Measurements from ENCODE around the gene ASPSCR1. TPM values are rescaled to one million over a fixed set of nuclear protein-coding genes. Genes with fewer than 3 reads are reported as not detected.
A peak's percentile ranks its signal among the peaks of the same experiment; 100 is the strongest.

ASPSCR1 gene
- total and polyA plus RNA-seq, 2 of the 13 experiments (the other 11 are each of a cell fraction or from before 2014, with no cell fraction given) = 274 to 314 TPM

DNA sequence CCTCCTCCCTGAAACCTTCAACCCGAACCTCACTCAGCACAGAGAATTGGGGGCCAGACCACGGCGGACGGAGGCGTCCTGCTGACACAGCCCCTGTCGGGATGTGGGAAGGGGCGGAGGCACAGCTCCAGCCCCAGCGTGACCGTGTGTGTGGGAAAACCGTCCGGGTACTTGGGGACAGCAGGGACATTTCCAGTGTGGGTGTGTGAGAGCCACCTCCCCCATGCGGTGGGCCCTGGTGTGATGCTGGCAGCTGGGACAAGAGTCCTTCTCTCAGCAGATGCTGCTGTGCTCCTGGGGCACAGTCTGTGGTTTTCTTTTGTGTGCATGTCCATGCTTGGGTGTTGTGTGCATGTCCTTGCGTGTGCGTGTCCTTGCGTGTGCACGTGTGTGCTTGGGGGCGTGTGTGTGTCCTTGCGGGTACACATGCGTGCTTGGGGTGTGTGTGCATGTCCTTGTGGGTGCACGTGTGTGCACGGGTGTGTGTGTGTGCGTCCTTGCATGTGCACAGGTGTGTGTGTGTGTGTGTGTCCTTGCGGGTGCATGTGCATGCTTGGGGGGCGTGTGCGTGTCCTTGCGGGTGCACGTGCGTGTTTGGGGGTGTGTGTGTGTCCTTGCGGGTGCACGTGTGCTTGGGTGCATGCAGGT, 28.4 kb downstream of the ASPSCR1 start (continued):
- TF ChIP-seq SRSF1 (optimal IDR thresholded peaks at IDR 0.05; ENCODE audit: low read depth, low read length) (peak; percentile 20), DNMT3B (CRISPR knock-in tag; conservative IDR thresholded peaks at IDR 0.05) (no peak), PHF20 (CRISPR knock-in tag; IDR thresholded peaks at IDR 0.05) (no peak), ZNF552 (CRISPR knock-in tag; IDR thresholded peaks at IDR 0.05; ENCODE audit: borderline replicate concordance) (0 out of 2 replicates have a peak, but pooled peaks have one; percentile 52), GATA4 (IDR thresholded peaks at IDR 0.05; ENCODE audit: borderline replicate concordance, low read depth) (no peak), HHEX (CRISPR knock-in tag; IDR thresholded peaks at IDR 0.05) (no peak), NONO (IDR thresholded peaks at IDR 0.05) (no peak), NONO (CRISPR knock-in tag; conservative IDR thresholded peaks at IDR 0.05) (peak; percentile 79), KAT8 (CRISPR knock-in tag; IDR thresholded peaks at IDR 0.05) (no peak), ZNF883 (CRISPR knock-in tag; IDR thresholded peaks at IDR 0.05; ENCODE audit: not compliant biosample characterization) (no peak), XBP1 (CRISPR knock-in tag; IDR thresholded peaks at IDR 0.05) (no peak), KDM1A (CRISPR knock-in tag; IDR thresholded peaks at IDR 0.05) (no peak), SALL2 (CRISPR knock-in tag; IDR thresholded peaks at IDR 0.05) (no peak), SMYD3 (CRISPR knock-in tag; IDR thresholded peaks at IDR 0.05) (no peak), ZMYM4 (CRISPR knock-in tag; IDR thresholded peaks at IDR 0.05) (no peak), NFKB2 (CRISPR knock-in tag; IDR thresholded peaks at IDR 0.05; ENCODE audit: borderline replicate concordance) (no peak), ZFP82 (CRISPR knock-in tag; IDR thresholded peaks at IDR 0.05; ENCODE audit: borderline replicate concordance) (no peak), DMAP1 (CRISPR knock-in tag; IDR thresholded peaks at IDR 0.05) (no peak), FOXK1 (CRISPR knock-in tag; IDR thresholded peaks at IDR 0.05; ENCODE audit: borderline replicate concordance, low read depth) (no peak), NFE2L2 (IDR thresholded peaks at IDR 0.05; ENCODE audit: low read length) (no peak), PHF21A (CRISPR knock-in tag; IDR thresholded peaks at IDR 0.05) (no peak), AHR (CRISPR knock-in tag; IDR thresholded peaks at IDR 0.05) (no peak)
- TF ChIP-seq, protein P1, sequence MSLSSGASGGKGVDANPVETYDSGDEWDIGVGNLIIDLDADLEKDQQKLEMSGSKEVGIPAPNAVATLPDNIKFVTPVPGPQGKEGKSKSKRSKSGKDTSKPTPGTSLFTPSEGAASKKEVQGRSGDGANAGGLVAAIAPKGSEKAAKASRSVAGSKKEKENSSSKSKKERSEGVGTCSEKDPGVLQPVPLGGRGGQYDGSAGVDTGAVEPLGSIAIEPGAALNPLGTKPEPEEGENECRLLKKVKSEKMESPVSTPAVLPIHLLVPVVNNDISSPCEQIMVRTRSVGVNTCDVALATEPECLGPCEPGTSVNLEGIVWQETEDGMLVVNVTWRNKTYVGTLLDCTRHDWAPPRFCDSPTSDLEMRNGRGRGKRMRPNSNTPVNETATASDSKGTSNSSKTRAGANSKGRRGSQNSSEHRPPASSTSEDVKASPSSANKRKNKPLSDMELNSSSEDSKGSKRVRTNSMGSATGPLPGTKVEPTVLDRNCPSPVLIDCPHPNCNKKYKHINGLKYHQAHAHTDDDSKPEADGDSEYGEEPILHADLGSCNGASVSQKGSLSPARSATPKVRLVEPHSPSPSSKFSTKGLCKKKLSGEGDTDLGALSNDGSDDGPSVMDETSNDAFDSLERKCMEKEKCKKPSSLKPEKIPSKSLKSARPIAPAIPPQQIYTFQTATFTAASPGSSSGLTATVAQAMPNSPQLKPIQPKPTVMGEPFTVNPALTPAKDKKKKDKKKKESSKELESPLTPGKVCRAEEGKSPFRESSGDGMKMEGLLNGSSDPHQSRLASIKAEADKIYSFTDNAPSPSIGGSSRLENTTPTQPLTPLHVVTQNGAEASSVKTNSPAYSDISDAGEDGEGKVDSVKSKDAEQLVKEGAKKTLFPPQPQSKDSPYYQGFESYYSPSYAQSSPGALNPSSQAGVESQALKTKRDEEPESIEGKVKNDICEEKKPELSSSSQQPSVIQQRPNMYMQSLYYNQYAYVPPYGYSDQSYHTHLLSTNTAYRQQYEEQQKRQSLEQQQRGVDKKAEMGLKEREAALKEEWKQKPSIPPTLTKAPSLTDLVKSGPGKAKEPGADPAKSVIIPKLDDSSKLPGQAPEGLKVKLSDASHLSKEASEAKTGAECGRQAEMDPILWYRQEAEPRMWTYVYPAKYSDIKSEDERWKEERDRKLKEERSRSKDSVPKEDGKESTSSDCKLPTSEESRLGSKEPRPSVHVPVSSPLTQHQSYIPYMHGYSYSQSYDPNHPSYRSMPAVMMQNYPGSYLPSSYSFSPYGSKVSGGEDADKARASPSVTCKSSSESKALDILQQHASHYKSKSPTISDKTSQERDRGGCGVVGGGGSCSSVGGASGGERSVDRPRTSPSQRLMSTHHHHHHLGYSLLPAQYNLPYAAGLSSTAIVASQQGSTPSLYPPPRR (CRISPR knock-in tag; IDR thresholded peaks at IDR 0.05; ENCODE audit: borderline replicate concordance) = no peak
- TF ChIP-seq, protein P2, sequence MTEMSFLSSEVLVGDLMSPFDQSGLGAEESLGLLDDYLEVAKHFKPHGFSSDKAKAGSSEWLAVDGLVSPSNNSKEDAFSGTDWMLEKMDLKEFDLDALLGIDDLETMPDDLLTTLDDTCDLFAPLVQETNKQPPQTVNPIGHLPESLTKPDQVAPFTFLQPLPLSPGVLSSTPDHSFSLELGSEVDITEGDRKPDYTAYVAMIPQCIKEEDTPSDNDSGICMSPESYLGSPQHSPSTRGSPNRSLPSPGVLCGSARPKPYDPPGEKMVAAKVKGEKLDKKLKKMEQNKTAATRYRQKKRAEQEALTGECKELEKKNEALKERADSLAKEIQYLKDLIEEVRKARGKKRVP (CRISPR knock-in tag; IDR thresholded peaks at IDR 0.05) = no peak
- TF ChIP-seq, protein P3, sequence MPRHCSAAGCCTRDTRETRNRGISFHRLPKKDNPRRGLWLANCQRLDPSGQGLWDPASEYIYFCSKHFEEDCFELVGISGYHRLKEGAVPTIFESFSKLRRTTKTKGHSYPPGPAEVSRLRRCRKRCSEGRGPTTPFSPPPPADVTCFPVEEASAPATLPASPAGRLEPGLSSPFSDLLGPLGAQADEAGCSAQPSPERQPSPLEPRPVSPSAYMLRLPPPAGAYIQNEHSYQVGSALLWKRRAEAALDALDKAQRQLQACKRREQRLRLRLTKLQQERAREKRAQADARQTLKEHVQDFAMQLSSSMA (CRISPR knock-in tag; IDR thresholded peaks at IDR 0.05) = no peak
- TF ChIP-seq, protein P4, sequence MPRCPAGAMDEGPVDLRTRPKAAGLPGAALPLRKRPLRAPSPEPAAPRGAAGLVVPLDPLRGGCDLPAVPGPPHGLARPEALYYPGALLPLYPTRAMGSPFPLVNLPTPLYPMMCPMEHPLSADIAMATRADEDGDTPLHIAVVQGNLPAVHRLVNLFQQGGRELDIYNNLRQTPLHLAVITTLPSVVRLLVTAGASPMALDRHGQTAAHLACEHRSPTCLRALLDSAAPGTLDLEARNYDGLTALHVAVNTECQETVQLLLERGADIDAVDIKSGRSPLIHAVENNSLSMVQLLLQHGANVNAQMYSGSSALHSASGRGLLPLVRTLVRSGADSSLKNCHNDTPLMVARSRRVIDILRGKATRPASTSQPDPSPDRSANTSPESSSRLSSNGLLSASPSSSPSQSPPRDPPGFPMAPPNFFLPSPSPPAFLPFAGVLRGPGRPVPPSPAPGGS (CRISPR knock-in tag; IDR thresholded peaks at IDR 0.05) = no peak
